DND-41 (cell line): ENCODE data around the gene PPP2R2B.

Experiments used
- CTCF ChIP-seq: IDR thresholded peaks from 2 replicates; pipeline ENCODE4 v1.5.1; 2012; ENCODE audit warnings: borderline replicate concordance, low read length, moderate library complexity, mild to moderate bottlenecking; ENCODE audit not compliant: poor library complexity, severe bottlenecking; ENCODE audit errors: extremely low read depth
- EZH2 ChIP-seq: IDR thresholded peaks from 3 replicates; pipeline ENCODE4 v1.6.1; 2012; ENCODE audit warnings: borderline replicate concordance, low read depth, mild to moderate bottlenecking, moderate library complexity, low read length, inconsistent platforms; ENCODE audit not compliant: severe bottlenecking

GRCh38 chr5:146562461-146562860 is 316.1 kb downstream of the PPP2R2B start:
- TF ChIP-seq CTCF (no peak), EZH2 (no peak)
